HEK293 (cell line): ENCODE results near the gene MDP1.

Experiments used
- CTCF ChIA-PET: fragments of 350-600 bp; formaldehyde crosslinking; extraction: SDS; loops from one replicate; lab custom pipeline; 2021; ENCODE audit warnings: antibody characterized with exemption; lab: Yijun Ruan, JAX
- POLR2A ChIA-PET: fragments of 300-600 bp; formaldehyde crosslinking; extraction: SDS; loops from one replicate; lab custom pipeline; 2020; ENCODE audit warnings: antibody characterized with exemption, inconsistent platforms; lab: Yijun Ruan, JAX
- H3K27ac ChIP-seq: fragments of 200-500 bp; sonication (Bioruptor generic); 2 replicates; pipeline ENCODE4 v1.5.1; 2014; ENCODE audit warnings: low read depth, low read length, control low read depth, inconsistent platforms; ENCODE audit errors: extremely low read depth
- H3K36me3 ChIP-seq, 2 experiments: fragments of 200-500 bp in 1 of 2; sonication (Bioruptor generic) in 1 of 2; 1 replicate in 1 of 2; 2 replicates in 1 of 2; pipeline ENCODE4 v1.5.1; 2014 to 2017; ENCODE audit warnings: inconsistent platforms in 2 of 2, low read length in 2 of 2; ENCODE audit not compliant: control insufficient read depth in 2 of 2, insufficient read depth in 1 of 2
- H3K4me1 ChIP-seq: fragments of 200-500 bp; sonication (Bioruptor generic); 2 replicates; pipeline ENCODE4 v1.5.1; 2014; ENCODE audit warnings: mild to moderate bottlenecking, low read length, inconsistent platforms; ENCODE audit not compliant: control insufficient read depth, insufficient read depth
- H3K4me3 ChIP-seq: 2 replicates; pipeline ENCODE4 v1.5.1; 2011; ENCODE audit warnings: low read depth, mild to moderate bottlenecking, control low read depth, low read length, moderate library complexity
- H3K9me3 ChIP-seq: fragments of 200-500 bp; sonication (Bioruptor generic); 2 replicates; pipeline ENCODE4 v1.5.1; 2014; ENCODE audit warnings: low read depth, low read length, inconsistent platforms; ENCODE audit not compliant: control insufficient read depth, insufficient read depth
- MYNN ChIP-seq: fragments of 450-650 bp; formaldehyde crosslinking; IDR thresholded peaks from 2 replicates; pipeline ENCODE4 v1.5.1; 2016; ENCODE audit warnings: missing biosample characterization, missing genetic modification characterization, borderline replicate concordance
- TRIM28 ChIP-seq: IDR thresholded peaks from 2 replicates; pipeline ENCODE4 v1.6.1; 2011; ENCODE audit warnings: low read length, control low read depth, borderline replicate concordance
- TSHZ1 ChIP-seq: fragments of 450-650 bp; formaldehyde crosslinking; IDR thresholded peaks from 2 replicates; pipeline ENCODE4 v1.5.1; 2016; ENCODE audit warnings: missing biosample characterization, missing genetic modification characterization, borderline replicate concordance
- ZBTB17 ChIP-seq: fragments of 450-650 bp; formaldehyde crosslinking; IDR thresholded peaks from 2 replicates; pipeline ENCODE4 v1.5.1; 2016; ENCODE audit warnings: missing biosample characterization, missing genetic modification characterization
- ZBTB21 ChIP-seq: fragments of 450-650 bp; formaldehyde crosslinking; IDR thresholded peaks from 2 replicates; pipeline ENCODE4 v1.5.1; 2017; ENCODE audit warnings: missing biosample characterization, missing genetic modification characterization
- ZFHX2 ChIP-seq: fragments of 450-650 bp; formaldehyde crosslinking; conservative IDR thresholded peaks from 2 replicates; pipeline ENCODE4 v1.5.1; 2016; ENCODE audit warnings: missing biosample characterization, missing genetic modification characterization
- ZNF10 ChIP-seq: fragments of 450-650 bp; formaldehyde crosslinking; IDR thresholded peaks from 2 replicates; pipeline ENCODE4 v1.5.1; 2017; ENCODE audit warnings: missing biosample characterization, missing genetic modification characterization
- ZNF24 ChIP-seq: fragments of 450-650 bp; formaldehyde crosslinking; IDR thresholded peaks from 2 replicates; pipeline ENCODE4 v1.5.1; 2016; ENCODE audit warnings: missing biosample characterization, missing genetic modification characterization
- ZNF26 ChIP-seq: fragments of 450-650 bp; formaldehyde crosslinking; IDR thresholded peaks from 2 replicates; pipeline ENCODE4 v1.5.1; 2016; ENCODE audit warnings: missing biosample characterization, missing genetic modification characterization
- ZNF335 ChIP-seq: fragments of 450-650 bp; formaldehyde crosslinking; conservative IDR thresholded peaks from 2 replicates; pipeline ENCODE4 v1.5.1; 2016; ENCODE audit warnings: missing biosample characterization, missing genetic modification characterization
- ZNF37A ChIP-seq: fragments of 450-650 bp; IDR thresholded peaks from 2 replicates; pipeline ENCODE4 v1.5.1; 2018; ENCODE audit warnings: missing biosample characterization, missing genetic modification characterization
- ZNF510 ChIP-seq: fragments of 450-650 bp; formaldehyde crosslinking; IDR thresholded peaks from 2 replicates; pipeline ENCODE4 v1.5.1; 2018; ENCODE audit warnings: mild to moderate bottlenecking, missing genetic modification characterization, missing biosample characterization; ENCODE audit not compliant: insufficient replicate concordance
- ZNF513 ChIP-seq: fragments of 450-650 bp; IDR thresholded peaks from 2 replicates; pipeline ENCODE4 v1.5.1; 2018; ENCODE audit warnings: missing biosample characterization, missing genetic modification characterization
- ZNF514 ChIP-seq: fragments of 450-650 bp; formaldehyde crosslinking; IDR thresholded peaks from 2 replicates; pipeline ENCODE4 v1.5.1; 2016; ENCODE audit warnings: missing biosample characterization, missing genetic modification characterization
- ZNF529 ChIP-seq: fragments of 450-650 bp; formaldehyde crosslinking; IDR thresholded peaks from 2 replicates; pipeline ENCODE4 v1.5.1; 2017; ENCODE audit warnings: missing genetic modification characterization, missing biosample characterization; ENCODE audit not compliant: insufficient replicate concordance
- ZNF530 ChIP-seq: fragments of 450-650 bp; formaldehyde crosslinking; IDR thresholded peaks from 2 replicates; pipeline ENCODE4 v1.5.1; 2016; ENCODE audit warnings: low read depth, missing biosample characterization, missing genetic modification characterization
- ZNF548 ChIP-seq: fragments of 450-650 bp; formaldehyde crosslinking; IDR thresholded peaks from 2 replicates; pipeline ENCODE4 v1.5.1; 2016; ENCODE audit warnings: missing biosample characterization, missing genetic modification characterization
- ZNF626 ChIP-seq: fragments of 450-650 bp; sonication (Bioruptor Pico); formaldehyde crosslinking; IDR thresholded peaks from 2 replicates; pipeline ENCODE4 v1.5.1; 2018; ENCODE audit warnings: missing biosample characterization, missing genetic modification characterization, inconsistent platforms
- ZNF677 ChIP-seq: fragments of 450-650 bp; IDR thresholded peaks from 2 replicates; pipeline ENCODE4 v1.5.0; 2018; ENCODE audit warnings: missing biosample characterization, mild to moderate bottlenecking, missing genetic modification characterization, moderate library complexity
- TF ChIP-seq, protein P1 (sequence below): fragments of 450-650 bp; formaldehyde crosslinking; IDR thresholded peaks from 2 replicates; pipeline ENCODE4 v1.5.1; 2016; ENCODE audit warnings: missing biosample characterization, missing genetic modification characterization
- TF ChIP-seq, protein P2 (sequence below): fragments of 450-650 bp; formaldehyde crosslinking; IDR thresholded peaks from 2 replicates; pipeline ENCODE4 v1.5.1; 2016; ENCODE audit warnings: missing biosample characterization, missing genetic modification characterization
- TF ChIP-seq, protein P3 (sequence below): fragments of 450-650 bp; IDR thresholded peaks from 2 replicates; pipeline ENCODE4 v1.5.1; 2018; ENCODE audit warnings: missing biosample characterization, mild to moderate bottlenecking, missing genetic modification characterization

The MDP1 gene

GRCh38 chr14:24188251-24189058, 27.4 kb downstream of the MDP1 start, which contains the start of gene IPO4:
TSS of gene IPO4 (minus strand) at chr14:24188816. CDS start at chr14:24188787, 29 bp downstream.
- Histone ChIP-seq H3K4me3 (peak within 1 kb of the TSS; percentile 84), H3K4me1 (peaks cover 7% of the 10 kb centered on the region; the same call in 1 of the 2 replicates), H3K27ac (peak within 1 kb of the TSS; percentile 87), H3K36me3 (peaks cover 6 to 79% of the 10 kb centered on the region in 2 experiments), H3K9me3 (no peaks in the 10 kb centered on the region)
- ChIA-PET CTCF (interaction anchor here (0.6 to 3.0 kb wide), 4 partner anchors 27 to 174 kb away, joined by 3 to 12 read pairs (median 3); partner anchors contain the start of gene IRF9), POLR2A (interaction anchor here (0.6 to 2.3 kb wide), 18 partner anchors 7 to 867 kb away, joined by 3 to 19 read pairs (median 6); partner anchors contain the start of genes CHMP4A, DCAF11, EMC9 and IRF9)
- no peak for TF ChIP-seq ZNF529 (tag by site-specific recombination)
- TF ChIP-seq ZNF513, result peak; percentile 63
- no peak for TF ChIP-seq ZNF626 (tag by site-specific recombination)
- TF ChIP-seq ZBTB21 (tag by site-specific recombination), result peak; percentile 49; the same call in 1 of the 2 replicates
- peak; percentile 84 for TF ChIP-seq TSHZ1 (tag by site-specific recombination)
- no peak for TF ChIP-seq ZNF37A (tag by site-specific recombination)
- no peak for TF ChIP-seq ZNF514
- TF ChIP-seq ZNF26 (tag by site-specific recombination), result no peak
- peak; percentile 91 for TF ChIP-seq ZBTB17
- TF ChIP-seq ZFHX2 (tag by site-specific recombination), result peak; percentile 51; the same call in 1 of the 2 replicates
- no peak for TF ChIP-seq ZNF677
- TF ChIP-seq ZNF10 (tag by site-specific recombination), result no peak
- TF ChIP-seq ZNF530 (tag by site-specific recombination), result no peak
- peak; percentile 77; the same call in 1 of the 2 replicates for TF ChIP-seq TRIM28
- TF ChIP-seq ZNF548, result no peak
- no peak for TF ChIP-seq MYNN (tag by site-specific recombination)
- TF ChIP-seq, protein P1, sequence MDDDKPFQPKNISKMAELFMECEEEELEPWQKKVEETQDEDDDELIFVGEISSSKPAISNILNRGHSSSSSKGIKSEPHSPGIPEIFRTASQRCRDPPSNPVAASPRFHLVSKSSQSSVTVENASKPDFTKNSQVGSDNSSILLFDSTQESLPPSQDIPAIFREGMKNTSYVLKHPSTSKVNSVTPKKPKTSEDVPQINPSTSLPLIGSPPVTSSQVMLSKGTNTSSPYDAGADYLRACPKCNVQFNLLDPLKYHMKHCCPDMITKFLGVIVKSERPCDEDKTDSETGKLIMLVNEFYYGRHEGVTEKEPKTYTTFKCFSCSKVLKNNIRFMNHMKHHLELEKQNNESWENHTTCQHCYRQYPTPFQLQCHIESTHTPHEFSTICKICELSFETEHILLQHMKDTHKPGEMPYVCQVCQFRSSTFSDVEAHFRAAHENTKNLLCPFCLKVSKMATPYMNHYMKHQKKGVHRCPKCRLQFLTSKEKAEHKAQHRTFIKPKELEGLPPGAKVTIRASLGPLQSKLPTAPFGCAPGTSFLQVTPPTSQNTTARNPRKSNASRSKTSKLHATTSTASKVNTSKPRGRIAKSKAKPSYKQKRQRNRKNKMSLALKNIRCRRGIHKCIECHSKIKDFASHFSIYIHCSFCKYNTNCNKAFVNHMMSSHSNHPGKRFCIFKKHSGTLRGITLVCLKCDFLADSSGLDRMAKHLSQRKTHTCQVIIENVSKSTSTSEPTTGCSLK (tag by site-specific recombination), result no peak
- TF ChIP-seq, protein P2, sequence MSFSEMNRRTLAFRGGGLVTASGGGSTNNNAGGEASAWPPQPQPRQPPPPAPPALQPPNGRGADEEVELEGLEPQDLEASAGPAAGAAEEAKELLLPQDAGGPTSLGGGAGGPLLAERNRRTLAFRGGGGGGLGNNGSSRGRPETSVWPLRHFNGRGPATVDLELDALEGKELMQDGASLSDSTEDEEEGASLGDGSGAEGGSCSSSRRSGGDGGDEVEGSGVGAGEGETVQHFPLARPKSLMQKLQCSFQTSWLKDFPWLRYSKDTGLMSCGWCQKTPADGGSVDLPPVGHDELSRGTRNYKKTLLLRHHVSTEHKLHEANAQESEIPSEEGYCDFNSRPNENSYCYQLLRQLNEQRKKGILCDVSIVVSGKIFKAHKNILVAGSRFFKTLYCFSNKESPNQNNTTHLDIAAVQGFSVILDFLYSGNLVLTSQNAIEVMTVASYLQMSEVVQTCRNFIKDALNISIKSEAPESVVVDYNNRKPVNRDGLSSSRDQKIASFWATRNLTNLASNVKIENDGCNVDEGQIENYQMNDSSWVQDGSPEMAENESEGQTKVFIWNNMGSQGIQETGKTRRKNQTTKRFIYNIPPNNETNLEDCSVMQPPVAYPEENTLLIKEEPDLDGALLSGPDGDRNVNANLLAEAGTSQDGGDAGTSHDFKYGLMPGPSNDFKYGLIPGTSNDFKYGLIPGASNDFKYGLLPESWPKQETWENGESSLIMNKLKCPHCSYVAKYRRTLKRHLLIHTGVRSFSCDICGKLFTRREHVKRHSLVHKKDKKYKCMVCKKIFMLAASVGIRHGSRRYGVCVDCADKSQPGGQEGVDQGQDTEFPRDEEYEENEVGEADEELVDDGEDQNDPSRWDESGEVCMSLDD, result no peak
- peak; percentile 93 for TF ChIP-seq ZNF24 (tag by site-specific recombination)
- TF ChIP-seq ZNF335, result peak; percentile 82
- TF ChIP-seq ZNF510, result no peak
- TF ChIP-seq, protein P3, sequence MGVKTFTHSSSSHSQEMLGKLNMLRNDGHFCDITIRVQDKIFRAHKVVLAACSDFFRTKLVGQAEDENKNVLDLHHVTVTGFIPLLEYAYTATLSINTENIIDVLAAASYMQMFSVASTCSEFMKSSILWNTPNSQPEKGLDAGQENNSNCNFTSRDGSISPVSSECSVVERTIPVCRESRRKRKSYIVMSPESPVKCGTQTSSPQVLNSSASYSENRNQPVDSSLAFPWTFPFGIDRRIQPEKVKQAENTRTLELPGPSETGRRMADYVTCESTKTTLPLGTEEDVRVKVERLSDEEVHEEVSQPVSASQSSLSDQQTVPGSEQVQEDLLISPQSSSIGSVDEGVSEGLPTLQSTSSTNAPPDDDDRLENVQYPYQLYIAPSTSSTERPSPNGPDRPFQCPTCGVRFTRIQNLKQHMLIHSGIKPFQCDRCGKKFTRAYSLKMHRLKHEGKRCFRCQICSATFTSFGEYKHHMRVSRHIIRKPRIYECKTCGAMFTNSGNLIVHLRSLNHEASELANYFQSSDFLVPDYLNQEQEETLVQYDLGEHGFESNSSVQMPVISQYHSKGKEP (tag by site-specific recombination), result no peak
